HG03095 (cell line): ENCODE data around the gene RNF44.
"Not testable (repeated sequence)": the region's sequence is repeated elsewhere in the genome, so short reads cannot be mapped to it uniquely, and the experiment has no call there.

ENCODE experiments used
- ATAC-seq: cut with Tn5 transposase; IDR thresholded peaks from one replicate; pipeline ENCODE4 v1.9.1; 2021; ENCODE audit warnings: moderate library complexity; ENCODE audit not compliant: unreplicated experiment

The RNF44 gene

DNA sequence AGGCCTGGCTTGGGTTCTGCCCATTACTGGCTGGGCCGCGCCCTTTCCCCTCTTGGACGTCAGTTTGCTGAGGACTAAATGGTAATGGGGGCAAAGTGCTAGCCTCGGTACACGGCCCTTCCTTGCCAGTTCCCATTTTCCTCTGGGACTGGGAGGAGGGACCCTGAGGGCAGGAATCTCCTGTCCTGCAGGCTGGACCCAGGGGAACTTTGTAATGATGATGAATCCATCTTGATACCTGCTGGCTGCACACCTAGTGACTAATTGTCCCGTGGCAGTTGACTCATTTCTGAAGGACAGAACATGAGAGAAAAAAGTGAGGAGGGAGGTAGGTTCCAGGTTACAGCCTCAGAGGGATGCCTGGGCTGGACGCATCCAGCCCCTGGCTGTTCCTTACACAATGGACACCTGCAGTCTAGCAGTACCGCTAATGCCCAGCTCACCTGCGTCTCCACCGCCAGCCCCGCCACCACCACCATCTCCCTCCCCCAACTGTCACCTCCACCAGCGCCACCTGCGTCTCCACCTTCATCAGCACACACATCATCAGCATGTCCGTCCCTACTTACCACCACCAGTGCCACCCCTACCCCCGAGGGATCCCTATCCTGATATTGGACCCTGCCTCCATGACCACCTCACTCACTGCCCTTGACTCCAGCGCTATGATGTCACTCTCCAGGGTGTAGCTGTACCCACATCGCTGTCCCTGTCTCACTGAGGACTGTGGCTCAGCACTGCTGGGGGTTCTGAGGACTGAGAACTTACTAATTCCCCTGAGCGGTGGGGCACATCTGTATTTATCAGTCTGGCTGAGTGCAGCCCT is 16.3 kb upstream of the RNF44 start:
- ATAC-seq, result no peak

DNA sequence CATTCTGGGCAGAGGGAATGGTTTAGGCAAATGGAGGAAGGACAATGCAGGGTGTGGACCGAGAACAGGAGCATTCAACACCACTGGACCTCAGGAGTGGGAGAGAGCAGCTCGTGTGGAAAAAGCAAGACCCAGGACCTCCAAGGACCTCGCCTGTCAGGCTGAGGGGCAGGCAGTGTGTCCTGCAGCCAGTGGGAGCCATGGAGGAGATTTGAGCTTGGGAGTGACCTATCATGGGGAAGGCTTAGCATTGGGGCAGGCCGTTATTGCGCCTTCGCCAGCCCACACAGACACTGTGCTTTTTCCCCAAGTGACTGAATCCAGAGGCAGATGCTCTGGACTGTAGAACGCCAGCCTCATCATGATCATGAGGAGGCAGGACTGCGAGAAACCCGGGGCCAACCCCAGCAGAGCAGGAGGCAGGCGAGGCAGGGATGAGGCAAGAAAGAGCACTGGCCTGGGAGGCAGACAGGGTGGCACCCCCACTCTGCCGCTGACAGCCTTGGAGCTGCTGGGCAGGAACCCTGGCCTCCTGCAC is 15.2 kb upstream of the RNF44 start:
- no peak for ATAC-seq

DNA sequence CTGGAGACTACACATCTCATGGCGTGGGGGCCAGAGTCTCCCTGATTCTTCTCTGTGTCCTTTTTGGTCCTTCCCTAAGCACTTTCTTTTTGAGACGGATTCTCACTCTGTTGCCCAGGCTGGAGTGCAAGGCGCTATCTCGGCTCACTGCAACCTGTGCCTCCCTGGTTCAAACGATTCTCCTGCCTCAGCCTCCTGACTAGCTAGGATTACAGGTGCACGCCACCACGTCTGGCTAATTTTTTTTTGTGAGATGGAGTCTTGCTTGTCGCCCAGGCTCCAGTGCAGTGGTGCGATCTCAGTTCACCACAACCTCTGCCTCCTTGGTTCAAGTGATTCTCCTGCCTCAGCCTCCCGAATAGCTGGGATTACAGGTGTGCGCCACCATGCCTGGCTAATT is 13.7 kb upstream of the RNF44 start:
- not testable (repeated sequence) for ATAC-seq

DNA sequence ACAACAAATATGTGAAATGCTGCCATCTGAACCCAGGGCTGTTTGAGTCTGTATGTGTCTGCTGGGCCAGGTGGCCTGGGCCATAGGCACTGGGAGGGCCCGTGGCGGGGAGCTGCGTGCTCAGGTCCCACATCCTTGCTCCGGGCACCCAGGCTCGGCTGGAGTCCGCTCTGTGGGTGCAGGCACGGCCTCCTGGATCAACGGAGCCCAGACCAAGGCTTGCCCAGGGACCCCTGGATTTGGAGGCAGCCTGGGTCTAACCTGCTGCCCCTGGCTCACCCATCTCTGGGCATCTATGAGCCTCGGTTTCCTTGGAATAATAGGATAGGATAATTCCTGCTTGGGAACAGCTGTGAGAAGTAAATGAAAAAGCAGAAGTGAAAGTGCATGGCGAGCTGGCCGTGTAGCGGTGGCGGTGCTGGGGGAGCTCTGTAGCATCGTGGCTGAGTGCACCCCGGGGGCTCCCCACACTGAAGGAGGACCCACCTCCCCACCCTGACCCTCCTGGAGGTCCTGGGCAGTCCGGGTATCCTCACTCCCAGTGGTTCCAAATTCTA is 13.2 kb upstream of the RNF44 start:
- ATAC-seq, result no peak

DNA sequence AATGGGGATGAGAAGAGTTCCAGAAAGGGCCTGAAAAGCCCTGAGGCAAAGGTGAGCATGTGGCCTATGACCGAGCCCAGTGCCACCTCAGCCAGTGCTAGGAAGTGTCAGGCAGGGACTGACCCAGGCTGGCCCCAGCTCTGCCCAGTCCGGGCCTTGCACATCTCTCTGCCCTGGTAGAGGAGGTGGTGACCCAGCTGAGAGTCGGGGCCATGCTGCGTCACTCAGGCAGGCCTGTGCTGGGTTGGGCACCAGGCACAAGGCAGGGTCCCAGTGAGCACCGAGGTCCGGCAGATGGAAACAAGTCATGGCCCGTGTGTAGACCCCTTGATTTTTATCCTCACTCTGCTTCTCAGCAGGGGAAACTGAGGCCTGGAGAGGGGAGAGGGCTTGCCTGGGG is 12.7 kb upstream of the RNF44 start:
- no peak for ATAC-seq

DNA sequence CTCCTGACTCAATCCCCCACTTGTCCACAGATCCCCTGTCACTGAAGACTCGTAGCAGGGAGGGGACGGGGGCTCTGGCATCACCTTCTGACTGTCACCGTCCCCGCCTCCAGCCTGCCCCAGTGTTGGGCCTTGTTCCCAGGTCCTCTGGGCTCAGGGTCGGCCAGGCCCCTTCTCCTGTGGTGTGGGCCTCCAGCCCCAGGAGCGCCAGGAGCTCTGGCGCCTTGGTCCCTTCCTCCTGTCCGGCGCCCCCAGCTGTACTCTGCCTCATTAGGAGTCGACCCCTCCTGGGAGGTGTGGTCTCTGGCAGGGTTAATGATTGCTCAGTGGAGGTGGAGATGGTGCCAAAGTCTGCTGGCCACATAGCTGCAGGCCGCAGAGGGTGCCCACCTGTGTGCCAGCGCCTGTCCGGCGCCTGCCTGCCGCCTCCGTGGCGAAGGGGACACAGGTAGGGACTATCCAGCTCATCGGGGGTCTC is 11.8 kb upstream of the RNF44 start, which contains the start of gene CDHR2:
Gene CDHR2 (plus strand): TSS at position 376 of the 478 bp plus-strand sequence. CDS start 16,011 bp downstream, outside the sequence.
- ATAC-seq, result no peak

DNA sequence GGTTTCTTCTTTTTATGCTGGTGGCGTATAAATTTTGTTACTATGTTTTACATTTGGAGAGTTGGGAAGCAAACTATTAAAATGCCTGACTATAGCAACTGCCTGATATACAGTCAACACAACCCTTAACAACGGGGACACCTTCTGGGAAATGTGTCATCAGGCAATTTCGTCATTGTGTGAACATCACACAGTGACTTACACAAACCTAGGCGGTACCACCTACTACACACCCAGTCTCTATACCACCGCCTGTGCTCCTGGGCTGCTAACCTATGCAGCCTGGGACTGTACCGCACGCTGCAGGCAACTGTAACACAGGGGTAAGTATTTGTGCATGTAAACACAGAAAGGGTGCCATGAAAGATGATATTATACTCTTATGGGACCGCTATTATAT is 10.6 kb upstream of the RNF44 start:
- ATAC-seq, result no peak

DNA sequence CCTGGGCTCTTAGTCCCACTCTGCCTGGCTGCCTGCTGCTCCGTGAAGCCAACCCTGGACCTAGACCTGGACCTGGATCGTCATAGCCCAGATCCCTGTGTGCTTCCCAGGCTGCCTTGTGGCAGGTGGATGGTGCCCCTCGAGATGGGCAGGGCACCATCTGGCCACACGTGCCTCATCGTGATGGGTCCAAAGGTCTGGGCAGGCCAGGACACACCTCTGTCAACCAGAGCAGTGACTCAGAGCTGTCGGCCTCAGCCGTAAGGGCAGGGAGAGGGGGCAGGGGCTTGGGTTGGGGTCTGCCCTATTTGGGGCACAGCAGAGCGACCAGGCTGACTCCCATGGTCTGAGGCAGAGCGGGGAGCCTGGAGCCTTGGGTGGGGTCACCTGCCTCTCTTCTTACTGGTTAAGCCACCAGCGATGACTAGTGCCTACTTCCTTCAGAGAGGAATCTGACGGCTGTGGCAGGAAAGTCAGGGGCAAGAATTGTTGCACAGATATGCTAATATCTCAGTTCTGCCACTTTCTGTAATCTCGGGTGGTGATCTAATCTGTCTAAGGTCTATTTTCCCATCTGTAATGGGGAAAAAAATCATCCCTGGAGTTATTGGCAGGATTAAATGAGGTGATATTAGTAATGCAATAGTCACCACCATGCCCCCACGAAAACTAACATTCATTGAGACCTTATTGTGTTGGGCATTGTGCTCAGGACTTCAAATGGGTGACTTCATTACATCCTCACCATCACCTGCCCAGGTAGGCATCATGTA is 8.7 kb upstream of the RNF44 start:
- ATAC-seq, result no peak

DNA sequence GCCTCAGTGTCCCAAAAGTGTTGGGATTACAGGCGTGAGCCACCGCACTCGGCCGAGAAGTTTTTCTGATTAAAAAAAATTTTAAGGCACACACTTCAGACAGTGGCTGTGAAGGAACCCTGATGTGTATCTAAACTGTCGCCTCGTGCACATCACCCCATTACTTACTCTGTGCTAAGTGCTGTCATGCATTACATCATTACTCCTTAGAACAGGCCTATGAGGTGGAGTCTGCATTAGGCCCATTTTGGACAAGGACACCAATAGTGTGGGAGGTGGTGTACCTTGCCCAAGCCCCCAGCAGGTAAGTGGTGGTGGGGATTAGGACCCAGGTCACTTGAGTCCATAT is 8.2 kb upstream of the RNF44 start:
- ATAC-seq, result no peak

DNA sequence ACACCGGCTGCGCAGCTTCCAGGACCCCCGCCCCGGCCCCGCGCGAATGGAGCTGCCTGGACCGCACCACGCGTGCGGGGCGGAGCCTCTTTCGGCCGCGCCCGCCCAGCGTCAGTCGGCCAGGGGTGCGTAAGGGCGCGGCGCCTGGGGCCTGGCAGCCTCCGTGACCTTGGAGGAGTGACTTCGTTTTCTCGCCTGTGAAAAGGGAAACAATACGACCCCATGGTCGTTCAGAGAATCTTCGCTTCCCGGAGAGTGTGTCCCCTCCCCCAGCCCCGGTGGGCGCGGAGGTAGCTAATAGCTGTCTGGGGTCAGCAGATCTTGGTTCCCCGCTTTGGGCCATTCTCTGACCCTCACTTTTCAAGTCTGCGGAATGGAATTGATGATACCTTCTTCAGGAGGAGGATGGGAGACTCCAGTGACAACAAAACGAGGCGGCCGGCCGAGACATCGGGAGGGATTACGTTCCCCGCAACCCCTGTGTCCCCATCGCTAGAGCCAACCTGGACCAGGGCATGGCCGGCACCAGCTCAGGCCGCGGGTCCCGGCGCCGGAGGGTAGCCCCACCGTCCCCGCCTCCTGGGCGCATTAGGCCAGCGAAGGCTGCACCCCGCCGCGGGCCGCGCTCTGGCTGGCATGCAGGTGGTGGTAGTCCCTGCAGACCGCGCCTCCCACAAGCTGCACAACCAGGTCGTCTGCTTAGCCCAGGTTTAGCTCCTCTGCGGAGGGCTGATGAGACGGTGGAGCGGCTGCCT is 6.4 kb upstream of the RNF44 start:
- ATAC-seq, result peak; percentile 71

DNA sequence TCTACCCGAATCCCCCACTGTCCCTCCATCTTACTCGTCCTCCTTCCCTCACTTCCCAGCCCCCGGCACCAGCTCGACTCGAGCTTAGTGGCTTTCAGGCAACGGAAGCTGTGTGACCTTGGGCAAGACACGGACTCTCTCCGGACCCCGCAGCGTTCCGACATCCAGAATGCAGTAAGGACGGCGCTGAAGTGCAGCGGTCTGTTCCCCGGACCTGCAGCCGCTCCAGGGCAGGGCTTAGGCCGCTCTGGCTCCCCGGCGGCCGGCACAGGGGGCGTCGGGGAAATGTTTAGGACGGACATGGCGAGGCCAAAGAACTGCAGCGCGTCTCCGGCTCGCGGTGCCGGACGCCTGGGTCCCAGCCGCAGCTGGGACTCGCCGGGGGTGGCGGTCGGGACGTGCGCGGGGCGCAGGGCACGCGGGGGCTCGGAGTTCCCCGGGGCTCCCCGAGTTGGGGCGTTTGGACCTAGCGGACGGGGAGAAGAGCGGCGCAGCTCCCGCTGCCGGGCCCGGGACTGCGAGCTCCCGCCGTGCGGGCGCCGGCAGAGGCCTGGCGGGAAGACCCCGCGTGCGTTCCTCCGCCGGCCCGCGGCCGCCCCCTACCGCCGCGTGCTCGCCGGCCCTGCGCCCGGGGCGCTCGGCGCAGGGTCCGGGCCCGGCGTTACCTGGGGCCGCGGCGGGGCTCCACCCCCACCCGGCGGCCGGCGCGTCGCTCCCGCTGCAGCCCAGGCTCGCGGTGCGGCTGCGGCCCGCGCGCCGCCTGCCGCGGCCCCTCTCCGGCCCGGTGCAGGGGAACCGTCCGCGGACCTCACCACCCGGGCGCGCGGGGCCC is 5.6 kb upstream of the RNF44 start:
- ATAC-seq, result peak; percentile 50

DNA sequence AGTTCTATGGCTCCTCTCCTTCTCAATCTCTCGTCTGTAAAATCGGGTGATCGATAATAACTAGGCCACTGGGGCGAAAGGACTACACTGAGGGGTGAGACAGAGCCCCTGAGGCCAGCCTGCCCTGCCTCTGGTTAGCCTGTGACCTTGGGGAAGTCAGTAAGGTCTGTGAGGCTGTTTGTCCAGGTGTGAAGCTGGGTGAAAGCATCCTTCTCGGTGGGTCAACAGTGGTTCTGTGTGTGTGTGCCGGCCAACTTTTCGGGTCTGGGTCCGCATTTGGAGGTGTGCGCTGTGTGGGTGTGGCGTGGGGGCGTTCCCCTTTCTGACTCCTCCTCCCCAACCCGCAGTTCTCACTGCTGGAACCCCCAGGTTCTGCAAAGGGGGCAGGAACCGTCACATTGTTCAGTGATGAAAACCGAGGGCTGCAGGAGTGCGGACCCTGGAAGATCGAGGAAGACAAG is 5.0 kb upstream of the RNF44 start:
- no peak for ATAC-seq

DNA sequence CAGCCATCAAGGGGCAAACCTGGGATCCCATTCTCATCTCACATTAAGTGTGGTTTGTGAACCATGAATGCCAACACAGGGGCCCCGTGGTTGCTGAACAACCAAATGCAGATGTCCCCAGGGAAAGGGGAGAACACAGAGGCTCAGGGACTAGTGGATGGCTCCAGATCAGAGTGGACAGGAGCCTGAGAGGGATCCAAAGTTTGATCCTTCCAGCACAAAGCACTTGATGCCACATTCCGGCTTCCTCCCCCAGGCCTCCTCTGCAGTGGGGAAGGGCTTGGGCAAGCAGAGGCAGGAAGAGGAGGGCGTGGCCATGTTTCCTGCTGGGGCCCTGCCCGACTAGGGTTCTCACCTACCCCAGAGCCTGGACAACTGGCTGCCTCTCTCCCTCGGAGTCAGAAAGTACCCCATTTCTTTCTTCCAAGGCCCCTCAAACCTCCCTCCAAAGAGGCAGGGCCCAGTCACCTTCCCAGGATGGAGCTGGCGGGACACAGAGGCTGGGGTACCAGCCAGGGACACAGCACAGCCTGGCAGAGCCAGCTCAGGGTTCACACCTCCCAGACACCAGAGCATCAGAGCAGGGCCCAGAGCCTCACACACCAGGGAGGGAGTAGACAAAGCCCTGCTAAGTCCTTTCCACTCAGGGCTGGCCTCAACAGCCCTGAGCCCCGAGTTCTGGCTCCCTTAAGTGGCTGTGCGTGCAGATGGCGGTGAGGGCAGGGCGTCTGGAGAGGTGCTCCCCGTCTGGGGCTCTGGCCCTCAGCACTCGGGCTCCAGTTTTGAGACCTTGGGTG is 4.3 kb upstream of the RNF44 start:
- no peak for ATAC-seq

DNA sequence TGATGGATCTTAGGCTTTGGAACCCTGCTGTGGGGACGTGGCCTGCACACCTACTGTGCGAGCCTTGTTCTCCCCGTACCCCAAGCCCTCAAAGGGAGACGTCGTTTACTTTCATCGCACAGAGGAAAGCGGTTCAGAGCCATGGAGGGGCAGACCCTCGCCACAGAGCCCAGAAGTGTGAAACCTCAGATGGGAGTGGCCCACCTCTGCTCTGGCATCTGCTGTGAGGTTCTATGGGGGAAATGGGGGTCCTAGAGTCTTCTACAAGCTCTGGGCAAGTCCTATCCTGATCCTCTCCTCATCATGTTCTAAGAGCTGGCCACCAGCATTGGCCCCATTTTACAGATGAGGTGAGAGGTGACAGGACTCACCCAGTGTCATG is 3.7 kb upstream of the RNF44 start:
- no peak for ATAC-seq

DNA sequence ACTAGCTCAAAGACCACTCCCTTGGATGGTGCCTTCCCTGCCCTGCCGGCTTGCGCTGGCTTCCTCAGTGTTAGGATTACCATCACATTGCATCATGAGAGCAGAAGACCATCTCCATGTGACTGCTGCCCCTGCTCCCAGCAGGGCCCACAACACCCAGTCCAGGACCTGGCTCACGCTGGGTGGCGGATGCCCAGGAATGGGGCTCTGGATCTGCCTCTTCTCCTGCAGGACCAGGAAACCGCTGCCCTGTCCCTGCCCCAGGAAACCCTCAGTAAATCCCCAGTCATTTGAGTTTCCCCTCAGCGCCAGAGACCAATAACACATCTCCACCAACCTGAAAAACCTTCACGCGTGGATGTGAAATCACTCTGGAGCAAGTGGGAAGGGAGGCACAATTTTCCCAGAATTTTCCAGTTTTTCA is 3.3 kb upstream of the RNF44 start:
- no peak for ATAC-seq

DNA sequence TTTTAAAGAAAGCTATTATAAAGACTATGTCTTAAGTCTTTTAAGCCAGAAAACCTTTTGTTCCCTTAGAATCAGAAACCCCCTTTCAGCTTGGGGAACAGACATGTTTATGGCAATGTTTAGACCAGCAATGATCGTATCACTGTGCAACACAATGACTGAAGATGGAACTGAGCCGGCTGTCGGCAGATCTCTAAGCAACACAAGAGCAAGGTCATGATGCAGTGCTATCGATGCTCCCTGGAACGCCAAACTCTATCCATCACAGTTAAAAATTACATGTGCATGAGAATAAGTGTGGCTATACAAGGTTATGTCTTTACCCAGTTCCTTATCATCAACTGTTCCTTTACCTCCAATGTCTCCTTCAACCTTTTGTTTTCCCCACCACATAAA is 1.8 kb upstream of the RNF44 start:
- ATAC-seq, result no peak

DNA sequence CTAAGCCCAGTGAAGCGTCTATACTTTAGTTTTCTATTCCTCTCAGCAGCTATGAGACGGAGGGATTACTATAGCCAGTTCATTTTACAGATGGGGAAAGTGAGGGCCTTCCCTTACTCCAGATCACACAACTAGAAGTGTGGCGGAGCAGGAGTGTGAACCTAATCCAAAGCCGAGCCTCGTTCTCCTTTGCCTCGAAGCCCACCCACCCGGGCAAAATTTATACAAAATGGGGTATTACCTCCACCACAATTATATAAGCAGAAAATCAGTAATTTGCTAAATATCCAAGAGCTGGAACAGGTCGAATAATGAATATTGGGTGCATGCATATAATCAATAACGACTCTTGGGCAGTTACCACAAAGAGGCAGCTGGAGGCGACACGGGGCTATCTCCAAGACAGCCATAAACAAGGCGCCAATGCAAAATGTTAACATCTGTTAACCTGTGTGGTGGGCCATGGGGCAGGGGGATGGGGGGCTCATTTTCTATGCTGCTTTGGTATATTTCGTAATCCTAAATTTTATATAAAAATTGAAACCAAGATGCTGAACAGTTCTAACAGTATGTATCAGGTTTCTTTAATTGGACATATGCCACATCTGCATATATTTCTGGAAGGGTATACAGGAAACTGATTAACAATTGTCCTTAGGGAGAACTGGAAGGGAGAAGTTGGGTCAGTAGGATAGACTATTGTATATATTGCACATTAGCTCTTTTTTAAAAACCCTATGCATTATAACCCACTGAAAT is 1.2 kb upstream of the RNF44 start:
- ATAC-seq, result no peak

DNA sequence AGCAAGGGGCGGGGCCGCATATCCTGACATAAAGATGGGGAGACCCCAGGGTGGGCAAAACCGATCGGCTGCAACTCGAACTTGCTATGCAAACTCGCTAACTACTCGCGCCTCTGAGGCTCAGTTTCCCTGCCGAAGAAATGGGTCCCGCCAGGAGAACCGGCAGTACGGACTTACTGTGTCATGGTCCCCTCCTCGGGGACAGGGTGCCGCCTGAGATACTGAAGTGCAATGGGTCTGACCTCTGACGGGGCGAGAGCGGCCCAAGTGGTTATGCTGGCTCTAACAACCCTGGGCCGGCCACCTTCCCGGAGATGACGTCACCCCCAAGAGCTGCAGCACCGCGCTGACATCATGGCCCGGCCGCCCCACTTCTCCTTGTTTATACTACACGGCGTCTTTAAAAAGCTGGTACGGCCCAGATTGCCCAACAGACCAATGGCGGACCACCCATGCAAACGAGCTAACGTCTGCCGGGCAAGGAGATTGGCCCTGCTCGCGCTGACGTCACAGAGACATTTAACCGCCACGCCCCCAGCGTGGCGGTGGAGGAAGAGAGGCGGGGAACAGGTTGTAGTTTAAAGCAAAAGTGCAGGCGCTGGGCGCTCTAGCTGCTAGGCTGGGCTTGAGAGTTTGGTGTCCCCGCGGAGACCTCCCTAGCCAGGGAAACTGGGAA is 490 bp upstream of the RNF44 start:
- peak; percentile 63 for ATAC-seq
